ENCODE measurements around the gene ALG14.

ALG14 gene

GRCh38 chr1:94926915-94927404 is 145.8 kb downstream of the ALG14 start, which contains the start of gene CNN3:
TSS of gene CNN3 (minus strand) at chr1:94927110. CDS start at chr1:94926894, 216 bp downstream.
- DNase-seq (peak; percentile 80), ATAC-seq (peak; percentile 83)

GRCh38 chr1:94926126-94926914 is 146.4 kb downstream of the ALG14 start:
- DNase-seq (peak; percentile 49), ATAC-seq (peak; percentile 4)

DNA sequence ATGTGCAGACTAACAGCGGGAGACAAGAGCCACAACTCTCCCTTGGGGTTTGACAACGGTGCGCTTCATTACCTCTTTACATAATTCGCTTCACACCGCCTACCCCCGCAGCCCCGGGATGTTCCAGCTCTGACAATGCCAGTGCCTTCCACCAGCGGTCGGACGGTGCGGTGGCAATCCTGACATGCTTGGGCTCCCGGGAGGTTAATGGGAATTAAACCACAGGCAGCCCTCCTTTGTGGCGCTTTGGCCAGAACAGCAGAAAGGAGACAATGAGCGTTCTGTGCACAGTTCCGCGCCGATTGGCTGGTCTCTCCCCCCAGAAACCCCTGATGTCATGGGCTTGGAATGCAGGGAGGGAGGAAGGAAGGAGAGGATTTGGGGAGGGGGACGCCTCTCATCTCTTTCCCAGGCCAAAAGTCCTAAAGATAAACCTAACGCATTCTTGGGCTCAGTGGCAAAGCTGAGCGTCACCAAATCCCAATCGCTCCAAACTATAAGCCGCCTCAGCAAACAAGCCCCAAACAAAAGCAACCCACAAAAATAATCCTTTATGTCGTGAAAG is 147.1 kb downstream of the ALG14 start:
- peak; percentile 18 for DNase-seq
- ATAC-seq, result no peak

- no peak for DNase-seq
- ATAC-seq, result no peak
Observed at GRCh38 chr1:94925004-94925403, 147.7 kb downstream of the ALG14 start.
